GM12872 (cell line): Measurements from ENCODE around the gene EIF2S3.

Source experiments
- CTCF ChIP-seq: IDR thresholded peaks from 3 replicates; pipeline ENCODE4 v1.5.1; 2011; ENCODE audit warnings: low read depth, mild to moderate bottlenecking, low read length, moderate library complexity; ENCODE audit not compliant: insufficient read depth

The EIF2S3 gene

DNA sequence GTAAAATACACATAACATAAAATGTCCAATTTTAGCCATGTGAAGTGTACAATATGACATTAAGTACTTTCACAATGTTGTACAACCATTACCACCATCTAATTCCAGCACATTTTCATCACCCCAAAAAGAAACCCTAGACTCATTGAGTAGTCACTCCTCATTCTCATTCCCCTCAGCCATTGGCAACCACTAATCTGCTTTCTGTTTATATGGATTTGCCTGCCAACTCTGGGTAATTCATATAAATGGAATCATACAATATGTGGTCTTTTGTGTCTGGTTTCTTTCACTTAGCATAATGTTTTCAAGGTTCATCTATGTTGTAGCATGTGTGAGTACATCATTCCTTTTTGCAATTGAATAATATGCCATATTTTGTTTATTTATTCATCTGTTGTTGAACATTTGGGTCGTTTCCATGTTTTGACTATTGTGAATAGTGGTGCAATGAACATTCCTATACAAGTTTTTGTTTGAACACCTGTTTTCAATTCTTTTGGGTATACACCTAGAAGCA lies 43.0 kb downstream of the EIF2S3 start:
- no peak for TF ChIP-seq CTCF

DNA sequence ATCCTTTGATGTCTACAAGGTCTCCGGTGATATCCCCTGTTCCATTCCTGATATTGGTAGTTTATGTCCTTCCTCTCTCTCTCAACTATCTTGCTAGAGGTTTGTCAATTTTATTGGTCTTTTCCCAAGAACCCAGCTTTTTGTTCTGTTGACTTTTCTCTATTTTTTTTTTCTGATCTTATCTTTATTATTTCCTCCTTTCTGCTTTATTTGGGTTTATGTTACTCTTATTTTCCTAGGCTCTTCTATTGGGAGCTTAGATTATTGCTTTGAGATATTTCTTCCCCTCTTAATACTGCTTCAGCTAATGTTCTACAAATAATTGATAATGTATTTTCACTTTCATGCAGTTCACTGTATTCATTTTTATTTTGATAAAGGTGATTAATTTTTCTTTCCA lies 44.2 kb downstream of the EIF2S3 start:
- TF ChIP-seq CTCF: no peak

GRCh38 chrX:24099394-24099793 lies 44.6 kb downstream of the EIF2S3 start:
- TF ChIP-seq CTCF: no peak

- no peak for TF ChIP-seq CTCF
These were observed 46.0 kb downstream of the EIF2S3 start for GRCh38 chrX:24100713-24101112.

- TF ChIP-seq CTCF: no peak
These were observed 55.3 kb downstream of the EIF2S3 start for GRCh38 chrX:24110069-24110468.

GRCh38 chrX:24113181-24113580 lies 58.4 kb downstream of the EIF2S3 start:
- TF ChIP-seq CTCF: no peak

GRCh38 chrX:24117258-24117657 lies 62.5 kb downstream of the EIF2S3 start:
- no peak for TF ChIP-seq CTCF
